ENCODE results near the gene FTCD.

FTCD gene

GRCh38 chr21:46120301-46121285 lies 34.8 kb downstream of the FTCD start:
- DNase-seq = no peak

GRCh38 chr21:46119637-46120271 lies 35.6 kb downstream of the FTCD start:
- DNase-seq = no peak

GRCh38 chr21:46119144-46119636 lies 36.2 kb downstream of the FTCD start:
- no peak for DNase-seq

- DNase-seq = no peak
These were observed 36.8 kb downstream of the FTCD start for GRCh38 chr21:46118316-46119143.

- no peak for DNase-seq
These were observed 37.6 kb downstream of the FTCD start for GRCh38 chr21:46117586-46118315.

- no peak for DNase-seq
These were observed 38.4 kb downstream of the FTCD start for GRCh38 chr21:46116776-46117585.

GRCh38 chr21:46116189-46116775 lies 39.1 kb downstream of the FTCD start:
- no peak for DNase-seq

GRCh38 chr21:46115441-46116188 lies 39.8 kb downstream of the FTCD start:
- DNase-seq = no peak

GRCh38 chr21:46114963-46115362 lies 40.4 kb downstream of the FTCD start:
- DNase-seq = no peak

- DNase-seq = no peak
These were observed 41.7 kb downstream of the FTCD start for GRCh38 chr21:46113497-46114176.

- DNase-seq = no peak
These were observed 42.6 kb downstream of the FTCD start for GRCh38 chr21:46112725-46113215.

GRCh38 chr21:46111857-46112724 lies 43.3 kb downstream of the FTCD start:
- DNase-seq = no peak

- no peak for DNase-seq
These were observed 44.2 kb downstream of the FTCD start for GRCh38 chr21:46111193-46111571.

- DNase-seq = no peak
These were observed 44.7 kb downstream of the FTCD start for GRCh38 chr21:46110499-46111192.

GRCh38 chr21:46109313-46110221 lies 45.8 kb downstream of the FTCD start:
- no peak for DNase-seq

GRCh38 chr21:46108827-46109312 lies 46.5 kb downstream of the FTCD start:
- no peak for DNase-seq
